PFSK-1 (cell line): ENCODE data around the gene ZFPM1.

Source experiments
- FOXP2 ChIP-seq: optimal IDR thresholded peaks from 2 replicates; pipeline ENCODE3; 2011; ENCODE audit warnings: borderline replicate concordance, control low read depth, inconsistent platforms; ENCODE audit not compliant: insufficient read depth; ENCODE audit errors: extremely low read length, extremely low read depth
- POLR2AphosphoS5 ChIP-seq: IDR thresholded peaks from 2 replicates; pipeline ENCODE4 v1.6.1; 2012; ENCODE audit warnings: low read depth, mild to moderate bottlenecking, control low read depth, low read length, moderate library complexity
- REST ChIP-seq, 2 experiments: IDR thresholded peaks; 2 replicates each; pipeline versions ENCODE4 v1.6.1 to v1.8.0; 2011 to 2012; ENCODE audit warnings: low read depth in 2 of 2, low read length in 2 of 2, control low read depth in 1 of 2, inconsistent platforms in 1 of 2, mild to moderate bottlenecking in 1 of 2, moderate library complexity in 1 of 2; ENCODE audit not compliant: insufficient read depth in 1 of 2
- SIN3A ChIP-seq: IDR thresholded peaks from 2 replicates; pipeline ENCODE4 v1.6.1; 2012; ENCODE audit warnings: mild to moderate bottlenecking, low read length, moderate library complexity, borderline replicate concordance; ENCODE audit not compliant: insufficient read depth
- TAF1 ChIP-seq: IDR thresholded peaks from 2 replicates; pipeline ENCODE4 v1.6.1; 2012; ENCODE audit warnings: low read length, control low read depth, borderline replicate concordance; ENCODE audit not compliant: insufficient read depth

Gene ZFPM1

GRCh38 chr16:88526008-88526905 is 73.2 kb downstream of the ZFPM1 start:
- TF ChIP-seq REST (IDR thresholded peaks at IDR 0.05; ENCODE audit: insufficient read depth in 1 of 2, low read depth in 2 of 2, low read length in 2 of 2) (no peak), FOXP2 (no peak), TAF1 (no peak), POLR2AphosphoS5 (no peak), SIN3A (no peak)

- TF ChIP-seq REST (IDR thresholded peaks at IDR 0.05; ENCODE audit: insufficient read depth in 1 of 2, low read depth in 2 of 2, low read length in 2 of 2) (no peak), SIN3A (no peak), TAF1 (no peak), POLR2AphosphoS5 (no peak)
Measured at GRCh38 chr16:88526906-88527185, 73.8 kb downstream of the ZFPM1 start.

- TF ChIP-seq FOXP2: peak; percentile 7
- no peak for TF ChIP-seq TAF1
- no peak for TF ChIP-seq POLR2AphosphoS5
- TF ChIP-seq SIN3A: no peak
Measured at GRCh38 chr16:88527186-88527936, 74.3 kb downstream of the ZFPM1 start.

- TF ChIP-seq REST (IDR thresholded peaks at IDR 0.05; ENCODE audit: insufficient read depth in 1 of 2, low read depth in 2 of 2, low read length in 2 of 2): no peak
- TF ChIP-seq FOXP2: no peak
- TF ChIP-seq SIN3A: no peak
- no peak for TF ChIP-seq TAF1
- TF ChIP-seq POLR2AphosphoS5: no peak
Measured at GRCh38 chr16:88527937-88528743, 75.1 kb downstream of the ZFPM1 start.

- TF ChIP-seq TAF1: no peak
- no peak for TF ChIP-seq POLR2AphosphoS5
- no peak for TF ChIP-seq SIN3A
- no peak for TF ChIP-seq REST (IDR thresholded peaks at IDR 0.05; ENCODE audit: insufficient read depth in 1 of 2, low read depth in 2 of 2, low read length in 2 of 2)
- TF ChIP-seq FOXP2: no peak
Measured at GRCh38 chr16:88528902-88529318, 75.8 kb downstream of the ZFPM1 start.
